Fibroblast of the aortic adventitia (primary cell): Measurements from ENCODE around the gene YIPF3. TPM values are rescaled to one million over a fixed set of nuclear protein-coding genes. Genes with fewer than 3 reads are reported as not detected.

Experiments
- DNase-seq: peaks from one replicate; pipeline ENCODE4 v3.0.0-alpha.2; 2010; ENCODE audit warnings: low read depth
- H3K4me3 ChIP-seq: 2 replicates; pipeline ENCODE4 v1.5.1; 2011; ENCODE audit warnings: low read depth, mild to moderate bottlenecking, control low read depth, low read length, moderate library complexity
- total RNA-seq: library from RNA; depleted of rRNA; stranded (reverse); fragments of >200 nt; gene quantifications from 2 replicates; pipeline ENCODE4 v1.2.3, GENCODE V29; 2012; ENCODE audit warnings: low replicate concordance
- TF ChIP-seq, protein P1 (sequence below): IDR thresholded peaks from 2 replicates; pipeline ENCODE4 v1.5.1; 2011; ENCODE audit warnings: mild to moderate bottlenecking, low read length, control low read depth, inconsistent platforms; ENCODE audit not compliant: insufficient read depth

The YIPF3 gene
- total RNA-seq, 1 donor: 94.4 TPM

DNA sequence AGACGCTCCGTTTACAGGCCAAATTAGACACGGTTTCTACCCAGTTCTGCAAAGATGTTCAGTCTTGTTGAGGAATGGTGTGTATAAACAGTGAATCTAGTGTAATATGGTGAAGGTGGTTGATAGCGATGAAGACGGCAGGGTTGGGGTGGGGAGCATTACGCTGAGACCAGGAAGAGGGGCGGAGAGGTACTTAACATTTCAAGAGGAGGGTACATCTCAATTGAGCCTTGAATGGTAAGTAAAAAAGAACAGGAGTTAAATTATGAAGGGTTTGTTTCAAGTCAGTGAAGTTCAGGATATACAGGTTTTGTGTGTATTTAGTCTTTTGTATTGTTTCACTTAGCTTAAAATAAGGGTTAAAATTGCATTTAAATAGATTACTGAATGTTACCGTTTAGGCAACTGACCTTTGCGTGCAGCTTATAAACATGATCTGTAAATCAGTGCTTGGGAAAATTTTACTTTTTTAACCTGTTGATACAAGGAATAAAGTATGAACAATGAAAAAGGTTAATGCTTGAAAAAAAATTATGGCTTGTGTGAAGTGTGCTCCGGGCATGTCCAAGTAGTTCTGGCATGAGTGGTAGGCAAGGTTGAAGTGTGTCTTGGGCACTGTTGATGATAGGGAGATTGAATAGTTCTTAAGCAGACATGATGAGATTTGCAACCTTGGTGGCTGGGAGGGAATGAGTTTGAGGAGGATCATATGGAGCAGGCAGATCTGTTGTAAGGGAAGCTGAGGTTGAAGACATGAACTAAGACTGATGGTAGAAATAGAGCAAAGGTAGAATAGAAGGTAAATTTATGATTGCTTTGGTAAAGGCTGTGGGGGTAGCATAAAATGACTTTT lies 1.0 kb upstream of the YIPF3 start:
- peak overlapping the region; percentile 100 for H3K4me3 ChIP-seq
- no peak for DNase-seq
- TF ChIP-seq, protein P1, sequence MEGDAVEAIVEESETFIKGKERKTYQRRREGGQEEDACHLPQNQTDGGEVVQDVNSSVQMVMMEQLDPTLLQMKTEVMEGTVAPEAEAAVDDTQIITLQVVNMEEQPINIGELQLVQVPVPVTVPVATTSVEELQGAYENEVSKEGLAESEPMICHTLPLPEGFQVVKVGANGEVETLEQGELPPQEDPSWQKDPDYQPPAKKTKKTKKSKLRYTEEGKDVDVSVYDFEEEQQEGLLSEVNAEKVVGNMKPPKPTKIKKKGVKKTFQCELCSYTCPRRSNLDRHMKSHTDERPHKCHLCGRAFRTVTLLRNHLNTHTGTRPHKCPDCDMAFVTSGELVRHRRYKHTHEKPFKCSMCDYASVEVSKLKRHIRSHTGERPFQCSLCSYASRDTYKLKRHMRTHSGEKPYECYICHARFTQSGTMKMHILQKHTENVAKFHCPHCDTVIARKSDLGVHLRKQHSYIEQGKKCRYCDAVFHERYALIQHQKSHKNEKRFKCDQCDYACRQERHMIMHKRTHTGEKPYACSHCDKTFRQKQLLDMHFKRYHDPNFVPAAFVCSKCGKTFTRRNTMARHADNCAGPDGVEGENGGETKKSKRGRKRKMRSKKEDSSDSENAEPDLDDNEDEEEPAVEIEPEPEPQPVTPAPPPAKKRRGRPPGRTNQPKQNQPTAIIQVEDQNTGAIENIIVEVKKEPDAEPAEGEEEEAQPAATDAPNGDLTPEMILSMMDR: no peak

DNA sequence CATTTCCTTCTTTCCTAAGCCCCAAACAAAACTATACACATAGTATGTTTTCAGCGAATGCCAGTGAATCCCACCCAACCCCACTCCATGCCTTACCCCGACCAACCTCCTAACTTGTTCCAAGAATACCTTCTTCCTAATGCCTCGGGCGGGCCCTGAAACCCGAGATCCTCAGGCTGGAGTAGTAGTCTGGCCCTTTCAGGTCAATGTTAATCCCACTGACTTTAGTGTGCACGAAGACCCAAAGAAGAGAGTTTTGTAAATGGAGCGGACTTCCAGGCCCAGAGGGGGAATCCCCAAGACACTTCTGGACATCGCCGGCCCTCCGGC lies 394 bp downstream of the YIPF3 start:
- TF ChIP-seq, protein P1: no peak
- DNase-seq: no peak
- peak overlapping the region; percentile 96 for H3K4me3 ChIP-seq

DNA sequence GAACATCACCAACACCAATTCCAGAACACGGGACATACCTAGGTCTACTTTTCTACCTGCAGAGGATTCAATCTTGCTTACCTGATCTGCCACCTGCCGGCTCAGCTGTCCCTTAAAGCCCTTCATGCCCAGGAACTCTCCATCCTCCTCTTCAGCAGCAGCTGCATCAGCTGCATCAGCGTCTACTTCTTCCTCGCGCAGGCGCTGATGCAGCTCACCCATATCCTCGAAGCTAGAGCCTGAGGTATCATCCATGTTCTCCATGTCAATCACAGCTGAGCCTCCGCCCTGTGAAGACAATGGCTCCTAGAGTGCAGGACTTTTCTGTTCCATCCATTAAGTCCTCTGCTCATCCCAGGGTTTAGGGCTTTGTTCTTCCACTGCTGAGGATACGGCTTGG lies 918 bp downstream of the YIPF3 start:
- peak overlapping the region; percentile 96 for H3K4me3 ChIP-seq
- TF ChIP-seq, protein P1: no peak
- no peak for DNase-seq

DNA sequence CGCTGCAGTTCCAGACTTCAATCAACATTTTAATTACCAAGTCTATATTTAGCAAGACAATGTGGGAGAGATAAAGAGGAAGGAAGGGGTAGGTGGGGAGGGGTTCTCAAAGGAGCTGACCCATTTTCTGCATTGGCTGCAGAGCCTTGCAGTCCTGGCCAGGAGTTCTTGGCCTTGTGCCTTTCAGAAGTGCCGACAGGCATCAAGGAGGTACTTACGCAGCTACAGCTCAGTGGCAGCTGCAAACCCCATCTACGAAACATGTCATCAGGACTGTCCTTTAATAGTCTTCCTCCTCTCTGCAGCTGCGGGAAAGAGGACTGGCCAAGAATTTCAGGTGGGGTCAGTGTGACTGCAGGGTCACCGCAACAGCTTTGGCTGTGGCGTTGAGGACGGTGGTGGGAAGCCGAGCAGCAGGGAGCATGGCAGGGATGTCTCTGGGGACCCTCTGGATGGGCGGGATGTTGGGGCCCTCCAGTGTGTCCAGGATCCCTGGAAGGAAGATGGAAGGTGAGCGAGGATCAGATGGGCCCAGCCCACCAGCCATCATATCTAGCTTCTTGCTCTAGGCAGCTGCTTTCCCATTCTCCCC lies 4.8 kb downstream of the YIPF3 start:
- TF ChIP-seq, protein P1: no peak
- DNase-seq: no peak
- no peak overlapping the region for H3K4me3 ChIP-seq

DNA sequence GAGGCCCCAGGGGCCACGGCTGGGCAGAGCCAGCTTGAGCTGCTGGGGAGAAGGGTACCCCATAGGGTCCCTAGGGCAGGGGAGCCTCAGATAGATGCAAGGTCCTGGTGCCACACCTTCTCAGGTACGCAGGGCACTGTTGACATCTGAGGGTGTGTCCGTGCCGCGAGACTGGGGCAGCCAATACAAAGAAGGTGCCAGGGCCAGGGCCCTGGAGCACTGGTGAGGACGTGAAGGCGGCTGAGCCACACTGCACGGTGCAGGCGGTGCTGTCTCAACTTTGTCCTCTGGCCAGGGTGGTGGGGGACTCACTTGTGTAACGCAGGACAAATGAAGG lies 5.9 kb downstream of the YIPF3 start:
- peak overlapping the region; percentile 67 for H3K4me3 ChIP-seq

DNA sequence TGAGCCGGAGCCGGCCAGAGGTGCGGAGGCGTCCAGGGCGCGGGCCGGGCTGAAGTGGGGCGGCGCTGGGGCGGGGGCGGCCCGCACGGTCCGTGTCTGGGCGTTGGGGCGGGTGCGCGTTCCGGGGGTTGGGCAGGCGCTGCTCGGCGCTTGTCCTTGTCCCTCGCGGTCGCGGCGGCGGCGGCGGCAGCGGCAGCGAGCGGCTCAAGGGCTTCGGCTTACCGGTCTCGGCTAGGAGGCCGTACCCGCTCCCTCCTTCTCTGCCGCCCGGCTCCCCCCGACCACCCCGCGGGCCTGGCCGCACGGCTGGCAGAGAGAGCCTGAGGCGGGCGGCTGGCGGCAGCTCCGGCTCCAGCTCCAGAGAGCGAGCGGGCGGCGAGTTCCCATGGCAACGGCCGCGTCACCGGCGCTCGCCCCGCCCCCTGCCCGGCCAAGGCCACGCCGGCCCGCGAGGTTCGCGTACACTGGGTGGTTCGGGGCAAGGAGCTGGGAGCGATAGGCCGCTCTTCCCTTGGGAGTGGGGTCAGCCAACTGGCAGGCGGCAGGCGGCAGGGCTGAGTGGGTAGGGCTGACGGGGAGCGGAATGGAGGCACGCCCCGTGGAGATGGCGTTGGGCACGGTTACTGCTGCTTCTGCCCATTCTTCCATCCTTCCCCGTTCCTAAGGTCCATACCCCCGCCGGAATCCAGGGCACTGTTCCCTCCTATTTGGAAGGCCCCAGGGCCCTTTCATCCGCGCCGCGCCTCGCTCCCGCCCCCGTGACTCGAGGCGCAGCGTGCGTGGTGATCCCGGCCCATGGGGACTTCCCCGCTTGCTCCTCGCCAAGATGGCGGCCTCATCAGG lies 6.5 kb downstream of the YIPF3 start, which contains the start of gene LRRC73:
LRRC73 (minus strand) TSS at position 363 of the 843 bp plus-strand sequence. CDS start 561 bp downstream, outside the sequence.
- TF ChIP-seq, protein P1: no peak
- H3K4me3 ChIP-seq: peak within 1 kb of the TSS; percentile 67
- peak; percentile 79 for DNase-seq

More for the DNA sequence above, 5.9 kb downstream of the YIPF3 start:
- TF ChIP-seq, protein P1: no peak
- DNase-seq: no peak
